ENCODE data around the gene ELAVL4.

The ELAVL4 gene

DNA sequence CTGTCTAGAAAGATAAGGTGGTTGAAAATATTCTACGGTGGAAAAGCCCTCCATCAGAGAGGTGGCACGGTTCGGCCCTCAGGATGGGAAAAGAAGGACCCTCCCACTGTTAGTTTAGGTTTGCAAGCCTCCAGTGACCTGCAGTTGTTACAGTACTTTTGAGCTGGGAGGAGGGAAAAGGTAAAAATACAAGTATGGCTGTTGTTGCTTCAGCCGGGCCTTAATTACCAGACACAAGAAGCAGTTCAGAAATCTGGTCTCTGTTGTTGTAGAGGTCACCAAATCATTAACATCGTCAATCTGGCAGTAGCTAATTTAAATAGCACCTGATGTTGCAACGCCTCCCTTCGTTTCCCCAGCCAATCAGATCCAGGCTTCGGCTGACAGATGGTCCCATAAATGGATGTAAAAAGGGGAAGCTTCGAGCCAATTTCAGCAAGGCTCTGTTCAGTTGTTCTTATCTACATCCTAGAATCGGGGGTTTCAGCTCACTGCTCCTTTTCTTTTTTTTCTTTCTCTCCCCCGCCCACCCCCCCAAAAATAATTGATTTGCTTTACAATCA lies at the start of gene ELAVL4:
TSS of gene ELAVL4 (plus strand) at position 424 of the 563 bp plus-strand sequence. CDS start 270 bp downstream, outside the sequence.
- DNase-seq, result peak in 5 of 56 donors; percentile 2 to 26 (median 6)

DNA sequence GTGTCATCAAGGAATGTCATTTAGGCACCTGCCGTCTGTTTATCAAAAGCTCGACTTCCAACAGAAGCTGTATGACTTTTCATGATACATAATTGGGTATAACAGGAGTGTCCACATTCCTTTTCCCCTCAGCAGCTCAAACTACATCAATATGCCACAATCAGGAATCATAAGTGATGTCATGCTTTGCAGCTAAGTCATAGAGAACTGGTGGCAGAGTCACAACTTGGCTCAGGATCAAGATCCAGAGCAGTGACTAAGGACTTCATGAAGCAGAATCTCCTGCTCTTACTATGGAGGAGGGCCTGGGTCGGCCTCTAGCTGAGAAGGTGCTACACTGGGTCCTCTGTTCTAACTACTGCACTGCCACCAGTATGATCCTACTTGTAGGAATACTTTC lies 48.4 kb upstream of the ELAVL4 start:
- DNase-seq, result peak in 1 of 56 donors; percentile 15

- no peak for DNase-seq
Observed at GRCh38 chr1:50066806-50067205, 41.9 kb upstream of the ELAVL4 start.

DNA sequence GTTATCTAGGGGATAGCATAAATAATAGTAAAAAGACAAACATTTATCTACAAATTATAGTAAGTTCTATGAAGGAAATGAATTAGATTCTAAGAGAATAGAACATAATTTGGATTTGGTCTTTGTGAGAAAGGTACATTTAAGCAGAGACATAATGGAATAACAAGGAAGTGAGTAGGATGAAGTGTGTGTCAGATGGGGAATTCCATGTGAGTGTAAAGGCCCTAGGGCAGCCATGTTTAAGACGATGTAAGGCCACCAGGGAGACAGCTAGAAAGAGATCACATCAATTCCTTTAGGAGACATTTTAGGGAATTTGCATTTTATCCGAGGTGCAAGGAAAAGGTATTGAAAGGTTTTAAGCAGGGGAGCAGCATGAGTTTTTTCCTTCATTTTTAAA lies 33.8 kb upstream of the ELAVL4 start:
- DNase-seq, result no peak

- no peak for DNase-seq
Observed at GRCh38 chr1:50077273-50077672, 31.4 kb upstream of the ELAVL4 start.

DNA sequence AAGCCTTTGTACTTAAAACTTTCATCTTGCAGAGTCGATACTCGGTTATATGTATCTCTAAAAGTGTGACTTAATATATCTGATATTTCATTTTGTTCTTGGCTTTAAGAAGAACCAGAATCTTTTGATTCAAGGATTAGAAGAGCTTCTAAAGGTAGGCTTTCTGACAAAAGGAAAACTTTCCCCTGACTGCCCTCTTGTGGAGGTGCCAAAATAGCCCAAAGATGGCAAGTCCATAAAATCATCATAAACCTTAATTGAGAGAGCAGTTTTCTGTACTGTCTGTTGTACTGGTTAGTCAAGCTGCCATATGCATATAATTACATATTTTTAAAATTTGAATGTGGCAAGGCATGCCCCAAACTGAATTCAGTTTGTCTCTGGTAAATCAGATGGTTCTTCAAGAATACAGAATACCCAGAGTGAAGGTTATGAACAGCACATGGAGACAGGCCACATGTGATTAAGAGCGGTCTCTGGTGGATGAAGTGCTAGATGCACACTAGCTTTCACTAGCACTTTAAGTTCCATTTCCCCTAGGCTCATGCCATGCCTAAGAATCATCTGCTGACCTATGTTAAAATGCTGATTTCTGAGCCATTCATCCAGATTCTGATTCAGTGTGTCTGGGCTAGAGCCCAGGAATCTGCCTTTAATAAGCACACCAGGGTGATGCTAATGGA lies 27.7 kb upstream of the ELAVL4 start:
- peak in 1 of 56 donors; percentile 18 for DNase-seq

GRCh38 chr1:50084389-50084788 lies 24.3 kb upstream of the ELAVL4 start:
- DNase-seq, result no peak

GRCh38 chr1:50091068-50091467 lies 17.7 kb upstream of the ELAVL4 start:
- no peak for DNase-seq

GRCh38 chr1:50095716-50096115 lies 13.0 kb upstream of the ELAVL4 start:
- no peak for DNase-seq

DNA sequence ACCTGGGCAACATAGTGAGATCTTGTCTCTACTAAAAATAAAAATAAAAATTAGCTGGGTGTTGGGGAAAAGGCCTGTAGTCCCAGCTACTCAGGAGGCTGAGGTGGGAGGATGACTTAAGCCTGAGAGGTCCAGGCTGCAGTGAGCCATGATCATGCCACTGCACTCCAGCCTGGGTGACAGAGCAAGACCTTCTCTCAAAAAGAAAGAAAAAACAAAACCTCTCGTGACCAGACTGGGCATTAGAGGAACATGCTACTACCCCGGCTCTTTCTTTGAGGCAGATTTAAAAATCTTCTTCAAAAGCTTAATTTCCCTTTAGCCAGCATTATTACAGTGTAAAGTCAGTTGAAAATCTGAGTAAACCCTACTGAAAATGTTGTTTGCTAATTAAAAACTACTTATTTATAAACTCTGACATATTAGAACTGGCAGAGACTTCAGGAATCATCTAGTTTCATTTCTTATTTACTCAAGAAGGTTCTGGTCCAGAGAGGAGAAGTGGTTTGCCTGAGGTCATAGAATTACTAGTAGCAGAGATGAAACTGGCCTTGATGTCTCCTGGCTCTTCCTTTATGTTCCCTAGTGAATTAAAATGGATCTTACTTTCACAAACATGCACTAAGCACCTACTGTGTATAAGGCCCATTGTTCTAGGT lies 11.6 kb upstream of the ELAVL4 start:
- DNase-seq, result no peak

DNA sequence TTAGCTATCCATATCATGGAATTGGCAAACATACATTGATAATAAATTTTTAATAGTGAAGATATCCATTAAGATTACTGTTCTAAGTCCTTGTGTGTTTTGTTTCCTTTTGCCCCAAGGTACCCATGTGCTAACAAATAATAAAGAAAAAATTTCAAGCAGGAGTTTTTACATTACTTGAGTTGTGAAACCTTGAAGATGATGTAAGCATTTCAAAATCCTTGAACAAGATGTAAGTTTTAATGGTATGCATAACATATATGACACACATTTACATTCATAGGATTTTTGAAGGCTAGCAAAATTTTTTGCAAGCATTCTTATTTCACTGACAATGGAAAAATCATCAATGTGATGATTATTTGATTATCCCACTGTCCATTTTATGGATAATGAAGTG lies 10.9 kb upstream of the ELAVL4 start:
- no peak for DNase-seq

DNA sequence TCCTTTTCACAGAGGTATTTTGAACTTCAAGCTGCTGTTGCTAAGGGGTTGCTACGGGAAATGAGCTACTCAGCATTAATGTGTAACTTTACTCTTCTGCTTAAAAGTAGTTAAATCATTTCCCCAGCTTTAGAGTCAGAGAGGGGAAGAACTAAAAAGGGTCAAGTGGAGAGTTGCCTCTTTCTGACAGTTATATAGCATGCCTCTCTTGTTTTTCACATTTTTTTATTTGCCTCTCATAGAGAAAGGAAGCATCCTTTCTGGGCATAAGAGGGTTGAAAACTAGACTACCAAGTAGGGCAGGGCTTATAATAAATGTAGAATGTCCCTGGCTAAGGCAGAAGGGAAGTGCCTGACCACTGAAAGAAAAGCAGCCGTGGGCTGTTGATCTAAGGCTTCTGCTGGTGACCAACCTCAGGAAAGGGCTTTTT lies 10.1 kb upstream of the ELAVL4 start:
- no peak for DNase-seq

GRCh38 chr1:50099654-50100053 lies 9.1 kb upstream of the ELAVL4 start:
- DNase-seq, result no peak

DNA sequence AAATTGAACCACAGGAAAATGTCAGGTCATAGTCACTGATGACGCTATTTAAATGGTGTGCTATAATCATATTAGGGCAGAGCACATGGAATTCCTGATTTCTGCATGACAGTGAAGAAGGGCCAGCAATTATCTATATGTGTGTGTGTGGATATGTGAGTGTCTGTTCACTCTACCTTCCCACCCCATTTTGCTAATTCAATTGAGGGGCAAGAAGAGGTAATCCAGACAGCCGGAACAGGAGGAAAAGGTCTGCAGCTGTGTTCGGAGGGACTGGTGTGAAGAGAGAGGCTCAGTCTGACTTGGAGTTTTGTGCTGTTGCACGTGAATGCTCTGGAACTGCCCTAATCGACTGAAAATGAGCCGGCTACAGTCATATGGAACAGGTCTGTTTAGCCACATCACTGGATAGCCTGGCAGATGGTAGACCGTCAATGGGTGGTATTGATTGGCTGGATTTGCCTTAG lies 5.1 kb upstream of the ELAVL4 start:
- DNase-seq, result no peak

DNA sequence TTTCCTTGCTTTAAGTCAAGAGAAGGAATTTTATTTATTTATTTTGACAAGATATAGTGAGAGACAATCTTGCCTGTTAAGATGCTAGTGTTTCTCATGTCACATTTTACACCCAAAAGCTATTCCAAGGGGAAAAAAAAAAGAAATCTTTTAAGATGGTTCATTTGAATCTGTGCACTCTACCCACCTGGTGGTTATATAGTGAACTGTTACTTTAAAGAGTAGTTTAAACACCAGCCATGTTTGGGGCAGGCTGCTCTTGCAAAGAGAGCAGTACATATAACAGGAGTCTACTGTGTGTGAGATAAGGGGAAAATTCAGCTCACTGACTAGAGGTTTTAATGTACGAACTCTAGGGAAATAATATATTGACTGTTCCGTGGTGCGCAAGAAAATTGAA lies 3.3 kb upstream of the ELAVL4 start:
- DNase-seq, result no peak

DNA sequence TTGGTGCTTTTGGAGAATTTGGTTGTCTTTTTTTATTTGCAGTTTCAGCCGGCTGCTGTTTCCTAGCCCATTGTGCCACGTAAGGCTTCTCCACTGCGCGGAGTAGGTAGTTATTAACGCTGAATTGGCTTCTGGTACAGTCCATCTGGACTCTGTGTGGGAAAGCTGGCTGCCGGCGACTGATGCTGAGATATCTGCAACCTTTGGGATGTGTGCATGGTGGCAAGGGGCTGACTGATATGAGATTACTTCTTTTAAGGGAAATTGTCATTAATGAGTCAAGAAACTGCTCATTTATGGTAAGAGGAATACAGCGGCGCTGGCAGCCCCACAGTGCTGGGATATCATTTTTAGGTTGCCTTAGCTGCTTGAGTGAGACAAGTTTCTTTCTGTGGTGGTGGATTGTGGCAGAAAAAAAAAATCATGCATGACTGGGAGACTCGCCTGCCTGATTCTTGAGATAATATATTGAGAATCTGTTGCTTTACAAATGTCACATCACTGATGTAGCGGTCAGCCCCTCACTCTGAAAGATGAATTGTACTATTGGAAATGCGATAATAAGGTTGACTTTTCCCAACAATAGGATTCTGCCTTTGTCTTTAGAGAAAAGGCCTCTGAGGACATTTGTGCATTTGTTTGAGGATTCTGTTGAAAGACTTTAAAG lies 2.5 kb upstream of the ELAVL4 start:
- no peak for DNase-seq

DNA sequence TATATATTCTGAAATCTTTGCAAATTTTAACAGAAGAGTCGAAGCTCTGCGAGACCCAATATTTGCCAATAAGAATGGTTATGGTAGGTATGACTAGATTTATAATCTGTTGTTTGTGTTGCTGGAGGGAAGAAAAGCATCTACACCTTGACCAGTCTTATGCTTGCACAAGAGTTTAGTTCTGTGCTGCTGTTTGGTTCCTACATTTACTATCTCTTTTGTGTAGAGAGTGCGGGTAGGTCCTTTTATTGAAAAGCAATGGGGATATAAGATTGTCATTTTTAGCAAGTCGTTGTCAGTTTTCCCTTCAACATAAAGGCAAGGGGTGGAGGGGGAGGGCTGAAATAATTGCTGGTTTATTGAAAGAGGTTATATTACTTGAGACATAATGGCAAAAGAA lies 396 bp downstream of the ELAVL4 start:
- DNase-seq, result no peak

DNA sequence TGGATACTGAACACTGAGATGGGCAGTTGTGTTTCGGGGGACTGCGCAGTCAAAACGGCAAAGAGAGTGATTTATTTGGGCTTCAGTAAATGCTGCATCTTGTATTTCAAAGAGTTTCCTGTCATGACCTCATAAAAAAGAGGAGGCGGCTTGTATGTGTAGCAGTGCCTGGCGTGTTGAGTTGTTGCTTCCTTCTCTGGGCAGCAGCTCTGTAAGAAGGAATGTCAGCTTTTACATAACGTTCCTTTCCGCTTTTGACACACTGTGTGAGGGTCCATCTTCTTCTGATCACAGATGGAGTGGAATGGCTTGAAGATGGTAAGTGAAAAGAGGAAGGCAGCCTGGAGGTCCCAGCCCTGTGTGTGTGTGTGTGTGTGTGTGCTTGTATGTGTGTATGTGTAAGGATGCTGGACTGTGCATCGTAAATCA lies 941 bp downstream of the ELAVL4 start:
- DNase-seq, result peak in 9 of 56 donors; percentile 4 to 48 (median 16)

DNA sequence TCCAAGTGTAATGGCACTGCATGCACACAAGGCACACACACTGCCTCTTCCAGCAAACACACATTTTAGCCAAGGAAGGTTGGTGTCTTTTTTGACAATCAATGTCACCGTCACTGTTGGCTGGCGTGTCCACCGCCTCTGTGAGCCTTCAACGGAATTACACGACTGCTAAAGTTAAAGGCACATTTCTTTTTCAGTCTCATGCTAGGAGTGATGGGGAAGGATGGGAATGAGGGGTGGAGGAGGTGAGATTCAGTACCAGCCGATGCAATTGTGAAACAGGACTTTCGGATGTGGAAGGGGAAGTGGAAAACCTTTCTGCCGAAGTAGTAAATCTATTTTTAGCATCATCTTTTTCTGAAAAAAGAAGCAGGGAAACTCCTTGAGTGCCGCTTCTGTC lies 1.4 kb downstream of the ELAVL4 start:
- DNase-seq, result peak in 2 of 56 donors; percentile 19 to 34

GRCh38 chr1:50110656-50111055 lies 1.9 kb downstream of the ELAVL4 start:
- DNase-seq, result peak in 5 of 56 donors; percentile 1 to 49 (median 17)

DNA sequence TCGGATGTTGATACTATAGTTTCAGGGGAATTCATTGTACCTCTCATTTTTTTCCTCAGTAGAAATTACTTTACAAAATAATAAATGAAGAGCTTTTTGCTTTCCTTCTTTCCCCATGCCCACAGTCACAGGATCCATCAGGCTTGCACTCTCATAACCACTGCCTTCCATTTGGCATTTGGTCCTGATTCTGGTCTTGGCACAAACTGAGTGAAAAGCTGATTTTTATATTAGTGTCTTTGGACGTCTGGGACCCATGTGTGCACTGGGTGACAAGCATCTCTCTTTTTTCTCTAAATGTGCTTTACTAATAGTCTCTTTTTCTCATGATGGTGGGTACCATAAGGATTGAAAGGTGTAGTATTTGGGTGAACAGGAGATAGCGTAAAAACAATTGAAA lies 2.8 kb downstream of the ELAVL4 start:
- no peak for DNase-seq

GRCh38 chr1:50112193-50112592 lies 3.5 kb downstream of the ELAVL4 start:
- DNase-seq, result no peak
